Caco-2 (cell line): ENCODE results near the gene ST6GALNAC6. TPM values are rescaled to one million over a fixed set of nuclear protein-coding genes. Genes with fewer than 3 reads are reported as not detected.

Source experiments
- BruUV-seq: library from RNA; stranded (reverse); fragments of 400-500 nt; replicated peaks from 2 replicates; lab custom pipeline; 2021; lab: Mats Ljungman, UMichigan
- CTCF ChIA-PET: fragments of 300-600 bp; sonication (Branson Sonifier 250); formaldehyde crosslinking; loops from one replicate; lab custom pipeline; 2022; ENCODE audit warnings: antibody characterized with exemption; lab: Charles Lee
- POLR2A ChIA-PET: fragments of 300-600 bp; sonication (Branson Sonifier 250); formaldehyde crosslinking; loops from one replicate; lab custom pipeline; 2022; ENCODE audit warnings: antibody characterized with exemption; lab: Charles Lee
- DNase-seq, 2 experiments: peaks; one replicate each; pipeline versions ENCODE4 v3.0.0 to v3.0.0-alpha.2; 2020 to 2022
- H3K27me3 ChIP-seq: replicated peaks from 2 replicates; pipeline ENCODE4 v1.6.0; 2011; ENCODE audit warnings: low read length; ENCODE audit not compliant: control insufficient read depth, insufficient read depth
- H3K36me3 ChIP-seq: 2 replicates; pipeline ENCODE4 v1.5.1; 2011; ENCODE audit warnings: low read length; ENCODE audit not compliant: control insufficient read depth, insufficient read depth
- H3K4me1 ChIP-seq: fragments of 250-450 bp; sonication (Bioruptor Pico); 2 replicates; pipeline ENCODE4 v1.5.1; 2020; ENCODE audit warnings: mild to moderate bottlenecking
- H3K4me3 ChIP-seq: 2 replicates; pipeline ENCODE4 v1.5.1; 2011; ENCODE audit warnings: low read depth, mild to moderate bottlenecking, control low read depth, low read length
- H3K9me3 ChIP-seq: fragments of 250-450 bp; sonication (Bioruptor Pico); 2 replicates; pipeline ENCODE4 v1.5.1; 2020; ENCODE audit warnings: mild to moderate bottlenecking, moderate library complexity
- H3K27ac Mint-ChIP-seq: one replicate; pipeline ENCODE4 v1.8.0; 2022; ENCODE audit warnings: mixed read lengths; ENCODE audit not compliant: unreplicated experiment
- H3K27me3 Mint-ChIP-seq: one replicate; pipeline ENCODE4 v1.8.0; 2022; ENCODE audit warnings: mixed read lengths; ENCODE audit not compliant: insufficient read depth, unreplicated experiment
- H3K36me3 Mint-ChIP-seq: one replicate; pipeline ENCODE4 v1.8.0; 2022; ENCODE audit warnings: mild to moderate bottlenecking, mixed read lengths; ENCODE audit not compliant: insufficient read depth, unreplicated experiment
- H3K4me1 Mint-ChIP-seq: one replicate; pipeline ENCODE4 v1.8.0; 2022; ENCODE audit warnings: low read depth, mixed read lengths; ENCODE audit not compliant: unreplicated experiment
- H3K4me3 Mint-ChIP-seq: one replicate; pipeline ENCODE4 v1.8.0; 2022; ENCODE audit warnings: mild to moderate bottlenecking, moderate library complexity, mixed read lengths; ENCODE audit not compliant: unreplicated experiment
- H3K9me3 Mint-ChIP-seq: one replicate; pipeline ENCODE4 v1.8.0; 2022; ENCODE audit warnings: mixed read lengths; ENCODE audit not compliant: unreplicated experiment
- CTCF ChIP-seq, 2 experiments: fragments of 200-600 bp in 1 of 2; IDR thresholded peaks; 1 replicate in 1 of 2; 2 replicates in 1 of 2; pipeline versions ENCODE4 v1.5.1 to v1.8.0; 2011 to 2022; ENCODE audit warnings: antibody characterized with exemption in 1 of 2, control low read depth in 1 of 2, inconsistent platforms in 1 of 2, low read depth in 1 of 2, low read length in 1 of 2, mild to moderate bottlenecking in 1 of 2, moderate library complexity in 1 of 2; ENCODE audit not compliant: insufficient read depth in 1 of 2, severe bottlenecking in 1 of 2, unreplicated experiment in 1 of 2
- intact Hi-C: fragments of 100-400 bp; cut with micrococcal nuclease; formaldehyde crosslinking; loops from one replicate; pipeline ENCODE4 v1.10.0; 2022; ENCODE audit not compliant: unreplicated experiment
- total RNA-seq: library from RNA; stranded (reverse); gene quantifications from 2 replicates; pipeline ENCODE4 v1.2.3, GENCODE V29; 2022

ST6GALNAC6 gene
- total RNA-seq, 1 experiment from 2014 or later = 20.7 TPM

GRCh38 chr9:127863191-127863621 lies 36.2 kb downstream of the ST6GALNAC6 start:
- Mint-ChIP-seq H3K4me1 (peaks cover 18% of the 10 kb centered on the region), H3K27me3 (no peaks in the 10 kb centered on the region), H3K27ac (no peak overlapping the region), H3K36me3 (peaks cover 10% of the 10 kb centered on the region), H3K4me3 (no peak overlapping the region), H3K9me3 (no peaks in the 10 kb centered on the region)
- no peak for TF ChIP-seq CTCF (IDR thresholded peaks at IDR 0.05; ENCODE audit: insufficient read depth in 1 of 2, low read depth in 1 of 2, low read length in 1 of 2, severe bottlenecking in 1 of 2, unreplicated experiment in 1 of 2)
- ChIA-PET POLR2A (no interaction called here), CTCF (interaction anchor here (0.6 to 0.9 kb wide), 2 partner anchors 54 to 296 kb away, joined by 5 read pairs; partner anchors contain the start of gene ST6GALNAC4)
- intact Hi-C loops = no loop called here
- Histone ChIP-seq H3K4me1 (peaks cover 14% of the 10 kb centered on the region; the same call in 1 of the 2 replicates), H3K9me3 (no peaks in the 10 kb centered on the region), H3K36me3 (no peaks in the 10 kb centered on the region), H3K27me3 (no peaks in the 10 kb centered on the region), H3K4me3 (no peak overlapping the region)
- DNase-seq = no peak
- no TSS peak for BruUV-seq

GRCh38 chr9:127862075-127863011 lies 37.1 kb downstream of the ST6GALNAC6 start:
- ChIA-PET CTCF (interaction anchor here (0.6 to 0.9 kb wide), 2 partner anchors 55 to 297 kb away, joined by 5 read pairs; partner anchors contain the start of gene ST6GALNAC4), POLR2A (no interaction called here)
- Mint-ChIP-seq H3K4me1 (peaks cover 18% of the 10 kb centered on the region), H3K4me3 (no peak overlapping the region), H3K27me3 (no peaks in the 10 kb centered on the region), H3K27ac (no peak overlapping the region), H3K9me3 (no peaks in the 10 kb centered on the region), H3K36me3 (peaks cover 10% of the 10 kb centered on the region)
- H3K9me3 ChIP-seq = no peaks in the 10 kb centered on the region
- H3K4me3 ChIP-seq = no peak overlapping the region
- no peak for DNase-seq
- no peak for TF ChIP-seq CTCF (IDR thresholded peaks at IDR 0.05; ENCODE audit: insufficient read depth in 1 of 2, low read depth in 1 of 2, low read length in 1 of 2, severe bottlenecking in 1 of 2, unreplicated experiment in 1 of 2)
- peaks cover 14% of the 10 kb centered on the region; the same call in 1 of the 2 replicates for H3K4me1 ChIP-seq
- H3K27me3 ChIP-seq = no peaks in the 10 kb centered on the region
- intact Hi-C loops = no loop called here
- H3K36me3 ChIP-seq = no peaks in the 10 kb centered on the region
- no TSS peak for BruUV-seq

DNA sequence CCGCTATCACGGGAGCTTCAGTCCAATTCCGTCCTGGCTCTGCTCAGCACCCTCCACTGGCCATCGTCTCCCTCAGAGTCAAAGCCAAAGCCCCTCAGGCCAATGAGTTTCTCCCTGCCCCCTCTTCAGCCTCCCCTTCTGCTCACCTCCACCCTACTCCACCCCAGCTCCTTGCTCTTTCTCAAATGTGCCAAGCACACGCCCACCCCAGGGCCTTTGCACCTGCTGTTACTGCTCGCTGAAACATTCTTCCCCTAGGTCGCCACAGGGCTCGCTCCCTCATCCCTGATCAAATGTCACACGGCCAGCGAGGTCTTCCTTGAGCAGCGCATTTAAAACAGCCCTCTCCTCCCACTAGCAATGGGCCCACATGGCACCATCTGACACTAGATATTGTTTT lies 38.6 kb downstream of the ST6GALNAC6 start:
- no peak for TF ChIP-seq CTCF (IDR thresholded peaks at IDR 0.05; ENCODE audit: insufficient read depth in 1 of 2, low read depth in 1 of 2, low read length in 1 of 2, severe bottlenecking in 1 of 2, unreplicated experiment in 1 of 2)
- Histone ChIP-seq H3K4me3 (no peak overlapping the region), H3K36me3 (no peaks in the 10 kb centered on the region), H3K4me1 (peaks cover 14% of the 10 kb centered on the region; the same call in 1 of the 2 replicates), H3K9me3 (no peaks in the 10 kb centered on the region), H3K27me3 (no peaks in the 10 kb centered on the region)
- no peak for DNase-seq
- no TSS peak for BruUV-seq
- H3K36me3 Mint-ChIP-seq = peaks cover 8% of the 10 kb centered on the region
- intact Hi-C loops = no loop called here
- no peaks in the 10 kb centered on the region for H3K27me3 Mint-ChIP-seq
- POLR2A ChIA-PET = no interaction called here
- H3K4me1 Mint-ChIP-seq = peaks cover 15% of the 10 kb centered on the region
- H3K9me3 Mint-ChIP-seq = no peaks in the 10 kb centered on the region
- no peak overlapping the region for H3K4me3 Mint-ChIP-seq
- no peak overlapping the region for H3K27ac Mint-ChIP-seq
- CTCF ChIA-PET = no interaction called here
